ENCODE results near the gene KLF1.
"Not testable (repeated sequence)": the region's sequence is repeated elsewhere in the genome, so short reads cannot be mapped to it uniquely, and the experiment has no call there.

The KLF1 gene

GRCh38 chr19:12890299-12890786, 3.3 kb upstream of the KLF1 start:
- H3K18ac ChIP-seq (ENCODE audit: low read length) = not testable (repeated sequence)
- peak overlapping the region; percentile 88 for H2AFZ ChIP-seq (ENCODE audit: low read length)
- peak overlapping the region; percentile 84 to 90 for H3K4me3 ChIP-seq (ENCODE audit: low read length in 2 of 2)

GRCh38 chr19:12888006-12888603, 1.1 kb upstream of the KLF1 start:
- peaks cover 11 to 13% of the 10 kb centered on the region in 2 donors for H3K9me3 ChIP-seq (replicated peaks in 1 of 2; ENCODE audit: control insufficient read depth in 2 of 2, insufficient read depth in 1 of 2, low read depth in 1 of 2, low read length in 2 of 2)
- peaks cover 11 to 60% (median 39%) of the 10 kb centered on the region in 3 experiments for H3K27me3 ChIP-seq (ENCODE audit: control insufficient read depth in 3 of 3, insufficient read depth in 3 of 3, low read depth in 1 of 3, low read length in 3 of 3)
- DNase-seq (ENCODE audit: low spot score) = no peak
- H3K36me3 ChIP-seq (replicated peaks in 1 of 2; ENCODE audit: control insufficient read depth in 2 of 2, insufficient read depth in 2 of 2, low read length in 2 of 2) = peaks cover 0 to 1% of the 10 kb centered on the region in 2 donors
- no peak overlapping the region for H3K27ac ChIP-seq (replicated peaks; ENCODE audit: low read length)
- no CpG with 5 or more reads among the region's 5 CpGs for WGBS, 2 donors (ENCODE audit: extremely low coverage in 2 of 2, insufficient read length in 2 of 2, insufficient replicate concordance in 1 of 2)
- no peak overlapping the region for H3K4me3 ChIP-seq (ENCODE audit: low read length in 2 of 2)
- no peak overlapping the region for H2BK120ac ChIP-seq (ENCODE audit: low read depth, low read length)
- no peak overlapping the region for H2BK15ac ChIP-seq (ENCODE audit: low read length)
- H3K79me1 ChIP-seq (ENCODE audit: low read depth, low read length) = peaks cover 10% of the 10 kb centered on the region
- no peak overlapping the region for H3K9ac ChIP-seq (ENCODE audit: low read depth, low read length, poor library complexity)
- H3K23ac ChIP-seq (ENCODE audit: low read depth, low read length, poor library complexity) = no peak overlapping the region
- no peak overlapping the region for H3K14ac ChIP-seq (ENCODE audit: low read length)
- no peak overlapping the region for H2BK12ac ChIP-seq (ENCODE audit: low read length)
- no peak overlapping the region for H3K18ac ChIP-seq (ENCODE audit: low read length)
- H2AFZ ChIP-seq (ENCODE audit: low read length) = no peak overlapping the region
- no peak overlapping the region for H3K4me2 ChIP-seq (ENCODE audit: insufficient read depth, low read length, poor library complexity, severe bottlenecking)
- H3K4ac ChIP-seq (ENCODE audit: low read length) = no peak overlapping the region
- no peak overlapping the region for H2AK5ac ChIP-seq (ENCODE audit: low read depth, low read length)
- H2BK5ac ChIP-seq (ENCODE audit: low read length) = no peak overlapping the region
- peaks cover 4 to 8% of the 10 kb centered on the region in 2 donors for H3K4me1 ChIP-seq (ENCODE audit: control insufficient read depth in 2 of 2, insufficient read depth in 1 of 2, low read depth in 1 of 2, low read length in 2 of 2)
- H4K8ac ChIP-seq (ENCODE audit: low read depth, low read length) = no peak overlapping the region
- H4K91ac ChIP-seq (ENCODE audit: low read depth, low read length, poor library complexity) = no peak overlapping the region

More at GRCh38 chr19:12890299-12890786, 3.3 kb upstream of the KLF1 start:
- H2BK5ac ChIP-seq (ENCODE audit: low read length); H3K9me3 ChIP-seq (replicated peaks in 1 of 2; ENCODE audit: control insufficient read depth in 2 of 2, insufficient read depth in 1 of 2, low read depth in 1 of 2, low read length in 2 of 2); H3K4ac ChIP-seq (ENCODE audit: low read length); H2BK15ac ChIP-seq (ENCODE audit: low read length); H3K79me1 ChIP-seq (ENCODE audit: low read depth, low read length); H2BK120ac ChIP-seq (ENCODE audit: low read depth, low read length); H4K91ac ChIP-seq (ENCODE audit: low read depth, low read length, poor library complexity); H2BK12ac ChIP-seq (ENCODE audit: low read length); H3K4me1 ChIP-seq (ENCODE audit: control insufficient read depth in 2 of 2, insufficient read depth in 1 of 2, low read depth in 1 of 2, low read length in 2 of 2); DNase-seq (ENCODE audit: low spot score); H3K14ac ChIP-seq (ENCODE audit: low read length); H4K8ac ChIP-seq (ENCODE audit: low read depth, low read length); H2AK5ac ChIP-seq (ENCODE audit: low read depth, low read length); H3K23ac ChIP-seq (ENCODE audit: low read depth, low read length, poor library complexity): not testable (repeated sequence)
- WGBS, 2 donors (ENCODE audit: extremely low coverage in 2 of 2, insufficient read length in 2 of 2, insufficient replicate concordance in 1 of 2) = no CpG with 5 or more reads among the region's 10 CpGs
- Histone ChIP-seq H3K9ac (ENCODE audit: low read depth, low read length, poor library complexity) (peak overlapping the region; percentile 80), H3K4me2 (ENCODE audit: insufficient read depth, low read length, poor library complexity, severe bottlenecking) (peak overlapping the region; percentile 89), H3K27me3 (ENCODE audit: control insufficient read depth in 3 of 3, insufficient read depth in 3 of 3, low read depth in 1 of 3, low read length in 3 of 3) (peaks cover 3 to 38% (median 21%) of the 10 kb centered on the region in 3 experiments), H3K36me3 (replicated peaks in 1 of 2; ENCODE audit: control insufficient read depth in 2 of 2, insufficient read depth in 2 of 2, low read length in 2 of 2) (peaks cover 15 to 21% of the 10 kb centered on the region in 2 donors), H3K27ac (replicated peaks; ENCODE audit: low read length) (peak overlapping the region; percentile 52)

- Histone ChIP-seq H3K79me1 (ENCODE audit: low read depth, low read length) (peaks cover 6% of the 10 kb centered on the region), H4K91ac (ENCODE audit: low read depth, low read length, poor library complexity) (no peak overlapping the region), H3K4me3 (ENCODE audit: low read length in 2 of 2) (no peak overlapping the region), H2BK5ac (ENCODE audit: low read length) (no peak overlapping the region), H2AFZ (ENCODE audit: low read length) (no peak overlapping the region), H3K27me3 (ENCODE audit: control insufficient read depth in 3 of 3, insufficient read depth in 3 of 3, low read depth in 1 of 3, low read length in 3 of 3) (peaks cover 11 to 72% (median 42%) of the 10 kb centered on the region in 3 experiments), H3K36me3 (replicated peaks in 1 of 2; ENCODE audit: control insufficient read depth in 2 of 2, insufficient read depth in 2 of 2, low read length in 2 of 2) (no peaks in the 10 kb centered on the region), H3K9me3 (replicated peaks in 1 of 2; ENCODE audit: control insufficient read depth in 2 of 2, insufficient read depth in 1 of 2, low read depth in 1 of 2, low read length in 2 of 2) (peaks cover 11 to 17% of the 10 kb centered on the region in 2 donors), H2AK5ac (ENCODE audit: low read depth, low read length) (peak overlapping the region; percentile 78), H2BK12ac (ENCODE audit: low read length) (peak overlapping the region; percentile 60), H2BK120ac (ENCODE audit: low read depth, low read length) (no peak overlapping the region), H4K8ac (ENCODE audit: low read depth, low read length) (no peak overlapping the region), H3K9ac (ENCODE audit: low read depth, low read length, poor library complexity) (peak overlapping the region; percentile 30), H3K23ac (ENCODE audit: low read depth, low read length, poor library complexity) (peak overlapping the region; percentile 67), H3K14ac (ENCODE audit: low read length) (no peak overlapping the region), H3K18ac (ENCODE audit: low read length) (no peak overlapping the region), H3K27ac (replicated peaks; ENCODE audit: low read length) (no peak overlapping the region), H3K4ac (ENCODE audit: low read length) (no peak overlapping the region), H3K4me2 (ENCODE audit: insufficient read depth, low read length, poor library complexity, severe bottlenecking) (no peak overlapping the region), H2BK15ac (ENCODE audit: low read length) (no peak overlapping the region), H3K4me1 (ENCODE audit: control insufficient read depth in 2 of 2, insufficient read depth in 1 of 2, low read depth in 1 of 2, low read length in 2 of 2) (peaks cover 2 to 5% of the 10 kb centered on the region in 2 donors)
- no peak for DNase-seq (ENCODE audit: low spot score)
- no CpG with 5 or more reads among the region's 5 CpGs for WGBS, 2 donors (ENCODE audit: extremely low coverage in 2 of 2, insufficient read length in 2 of 2, insufficient replicate concordance in 1 of 2)
Measured at GRCh38 chr19:12886651-12886968, 391 bp downstream of the KLF1 start.

- Histone ChIP-seq H2AFZ (ENCODE audit: low read length) (peak overlapping the region; percentile 90), H3K36me3 (replicated peaks in 1 of 2; ENCODE audit: control insufficient read depth in 2 of 2, insufficient read depth in 2 of 2, low read length in 2 of 2) (no peaks in the 10 kb centered on the region), H2BK15ac (ENCODE audit: low read length) (peak overlapping the region; percentile 89), H2BK12ac (ENCODE audit: low read length) (no peak overlapping the region), H3K79me1 (ENCODE audit: low read depth, low read length) (no peaks in the 10 kb centered on the region), H2BK5ac (ENCODE audit: low read length) (peak overlapping the region; percentile 82), H4K91ac (ENCODE audit: low read depth, low read length, poor library complexity) (no peak overlapping the region), H2BK120ac (ENCODE audit: low read depth, low read length) (peak overlapping the region; percentile 72), H3K23ac (ENCODE audit: low read depth, low read length, poor library complexity) (peak overlapping the region; percentile 100), H3K4me3 (ENCODE audit: low read length in 2 of 2) (peak overlapping the region in 1 of 2 donors; percentile 69), H2AK5ac (ENCODE audit: low read depth, low read length) (peak overlapping the region; percentile 94), H3K27ac (replicated peaks; ENCODE audit: low read length) (no peak overlapping the region), H3K18ac (ENCODE audit: low read length) (peak overlapping the region; percentile 90), H3K9ac (ENCODE audit: low read depth, low read length, poor library complexity) (peak overlapping the region; percentile 83), H3K27me3 (ENCODE audit: control insufficient read depth in 3 of 3, insufficient read depth in 3 of 3, low read depth in 1 of 3, low read length in 3 of 3) (peaks cover 11 to 72% (median 42%) of the 10 kb centered on the region in 3 experiments), H4K8ac (ENCODE audit: low read depth, low read length) (peak overlapping the region; percentile 82), H3K9me3 (replicated peaks in 1 of 2; ENCODE audit: control insufficient read depth in 2 of 2, insufficient read depth in 1 of 2, low read depth in 1 of 2, low read length in 2 of 2) (peaks cover 11 to 17% of the 10 kb centered on the region in 2 donors), H3K4me1 (ENCODE audit: control insufficient read depth in 2 of 2, insufficient read depth in 1 of 2, low read depth in 1 of 2, low read length in 2 of 2) (peaks cover 1 to 7% of the 10 kb centered on the region in 2 donors), H3K4me2 (ENCODE audit: insufficient read depth, low read length, poor library complexity, severe bottlenecking) (peak overlapping the region; percentile 89), H3K4ac (ENCODE audit: low read length) (no peak overlapping the region), H3K14ac (ENCODE audit: low read length) (peak overlapping the region; percentile 82)
- no CpG with 5 or more reads among the region's 53 CpGs for WGBS, 2 donors (ENCODE audit: extremely low coverage in 2 of 2, insufficient read length in 2 of 2, insufficient replicate concordance in 1 of 2)
- DNase-seq (ENCODE audit: low spot score) = no peak
Measured at GRCh38 chr19:12885749-12886650, 1.0 kb downstream of the KLF1 start.

All from neuronal stem cell (in vitro differentiated cells).